GM19193 (cell line): Measurements from ENCODE around the gene CHST15.

Experiments used
- POLR2A ChIP-seq: IDR thresholded peaks from 4 replicates; pipeline ENCODE4 v1.6.1; 2011; ENCODE audit not compliant: insufficient read depth, insufficient read length; ENCODE audit errors: extremely low read depth

The CHST15 gene

DNA sequence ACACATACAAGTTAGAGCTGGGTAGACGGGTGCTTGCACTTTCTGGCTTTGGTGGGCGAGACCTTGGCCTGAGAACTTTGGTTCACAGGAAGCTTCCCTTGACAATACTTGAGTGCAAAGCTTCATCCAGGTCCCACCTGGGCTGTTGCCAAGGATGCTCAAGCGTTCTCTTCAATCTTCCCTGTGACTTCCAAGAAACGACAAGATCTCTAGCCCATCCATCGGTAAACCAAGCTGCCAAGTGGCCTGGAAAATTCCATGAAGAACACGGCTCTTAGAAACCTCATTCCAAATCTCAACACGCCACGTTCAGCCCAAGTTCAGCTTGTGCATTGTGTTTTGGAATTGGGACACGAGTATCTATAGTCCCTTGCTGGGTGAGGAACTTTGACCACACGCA lies 84.7 kb downstream of the CHST15 start:
- TF ChIP-seq POLR2A, result no peak

- no peak for TF ChIP-seq POLR2A
Observed at GRCh38 chr10:124008187-124008586, 85.2 kb downstream of the CHST15 start.

GRCh38 chr10:124007773-124008145 lies 85.6 kb downstream of the CHST15 start:
- TF ChIP-seq POLR2A, result no peak

GRCh38 chr10:124007102-124007772 lies 86.2 kb downstream of the CHST15 start:
- no peak for TF ChIP-seq POLR2A

- no peak for TF ChIP-seq POLR2A
Observed at GRCh38 chr10:124006526-124006925, 86.9 kb downstream of the CHST15 start.

DNA sequence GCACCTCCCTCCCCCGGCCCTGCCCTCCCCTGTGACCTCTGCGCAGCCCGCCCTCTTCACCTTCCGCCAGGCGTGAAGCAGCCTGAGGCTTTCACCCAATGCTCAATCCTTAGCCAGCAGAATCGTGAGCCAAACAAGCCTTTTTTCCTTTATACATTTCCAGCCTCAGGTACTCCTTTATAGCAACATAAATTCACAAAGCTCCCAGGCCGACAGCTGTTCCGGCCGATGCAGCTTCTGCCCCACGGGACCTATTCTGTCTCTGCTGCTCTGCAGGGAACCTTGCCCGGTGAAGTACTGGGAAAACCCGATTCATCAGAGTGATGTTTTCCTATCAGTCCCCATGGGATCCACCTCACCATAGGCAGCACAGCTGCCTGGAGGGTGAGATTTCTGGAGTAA lies 87.4 kb downstream of the CHST15 start:
- TF ChIP-seq POLR2A, result no peak

DNA sequence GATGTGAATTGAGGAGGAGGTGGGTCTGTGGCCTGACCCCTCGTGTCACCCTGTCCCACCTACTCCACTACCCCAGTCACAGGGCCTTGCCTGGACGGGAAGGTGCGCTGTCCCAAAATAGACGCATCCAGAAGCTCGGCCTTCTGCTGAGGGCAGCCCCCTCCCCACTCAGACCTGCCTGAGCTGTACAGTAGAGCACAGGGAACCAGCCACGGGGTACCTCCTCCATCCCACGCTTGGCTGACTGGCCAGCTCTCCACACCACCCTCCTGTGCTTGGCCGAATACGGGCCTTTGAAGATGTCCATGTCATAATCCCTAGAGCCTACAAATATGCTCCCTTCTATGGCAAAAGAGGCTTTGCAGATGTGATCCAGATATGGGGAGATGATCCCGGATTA lies 88.3 kb downstream of the CHST15 start:
- no peak for TF ChIP-seq POLR2A

GRCh38 chr10:124004663-124005004 lies 88.8 kb downstream of the CHST15 start:
- no peak for TF ChIP-seq POLR2A

DNA sequence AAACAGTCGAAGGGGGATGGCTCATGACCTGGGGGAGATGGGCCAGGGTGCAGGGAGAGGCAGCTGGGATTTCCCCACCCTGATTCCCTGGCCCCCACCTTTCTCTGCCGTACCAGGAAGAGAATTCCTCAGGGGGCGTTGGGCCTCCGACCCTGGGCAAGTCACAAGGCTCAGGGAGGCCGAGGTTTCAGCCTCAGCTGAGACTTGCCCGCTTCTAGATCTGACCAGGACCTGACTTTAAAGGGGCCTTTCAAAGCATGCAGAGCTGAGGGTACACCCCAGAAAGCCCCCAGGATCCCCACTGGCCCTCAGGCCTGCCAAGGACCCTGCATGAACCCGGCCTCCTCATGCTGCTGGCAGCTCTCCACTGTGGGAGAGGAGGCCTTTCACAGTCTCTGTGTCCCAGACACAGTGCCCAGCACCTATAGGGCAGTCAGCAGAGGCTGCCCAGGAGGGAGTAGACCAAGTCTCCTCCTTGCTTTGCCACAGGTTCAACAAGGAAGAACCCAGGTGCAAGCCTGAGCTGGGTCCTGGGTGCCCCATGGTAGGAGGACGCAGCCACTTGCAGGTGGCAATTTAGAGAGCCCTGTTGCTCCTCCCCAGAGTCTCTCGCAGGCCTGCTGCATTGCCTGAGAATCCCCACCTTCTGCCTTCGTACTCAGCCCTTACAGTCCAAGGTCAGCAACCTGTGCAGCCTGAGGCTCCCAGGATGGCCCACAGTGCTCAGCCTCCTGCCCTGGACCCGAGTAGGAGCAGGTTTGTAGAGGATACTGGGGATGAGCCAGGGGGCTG lies 89.3 kb downstream of the CHST15 start:
- TF ChIP-seq POLR2A, result no peak

GRCh38 chr10:124003481-124003870 lies 89.9 kb downstream of the CHST15 start:
- TF ChIP-seq POLR2A, result no peak

- no peak for TF ChIP-seq POLR2A
Observed at GRCh38 chr10:124003070-124003419, 90.4 kb downstream of the CHST15 start.

DNA sequence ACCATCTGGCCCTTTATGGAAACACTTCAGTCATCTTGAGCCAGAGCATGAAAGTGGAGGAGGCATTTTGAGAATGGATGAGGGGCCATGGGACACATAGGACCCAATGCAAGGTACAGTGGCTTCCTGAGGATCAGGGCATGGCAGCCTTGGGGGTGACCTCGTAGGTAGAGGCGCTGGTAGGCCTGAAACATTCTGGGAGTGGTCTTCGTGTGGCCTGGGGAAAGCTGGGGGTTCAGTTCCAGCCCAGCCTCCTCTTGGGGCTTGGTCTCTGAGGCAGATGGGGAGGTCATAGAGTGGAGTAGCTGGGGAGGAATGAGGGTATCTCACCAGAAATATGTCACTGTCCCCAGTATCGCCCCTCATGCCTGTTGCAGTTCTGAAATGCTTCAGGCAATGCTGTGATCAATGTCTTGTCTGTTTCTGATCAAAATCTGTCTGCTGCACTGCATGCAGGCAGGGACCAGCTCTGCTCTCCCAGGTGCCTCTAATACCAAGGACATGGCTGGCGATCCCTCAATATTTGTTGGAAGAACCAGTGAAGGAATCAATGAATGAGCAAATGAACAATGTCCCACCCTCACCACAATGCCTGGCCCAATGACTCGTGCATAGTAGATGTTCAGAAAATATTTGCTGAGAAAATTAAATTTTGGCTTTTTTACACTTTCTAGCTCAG lies 90.9 kb downstream of the CHST15 start:
- no peak for TF ChIP-seq POLR2A

- no peak for TF ChIP-seq POLR2A
Observed at GRCh38 chr10:124001391-124002148, 91.8 kb downstream of the CHST15 start.

GRCh38 chr10:124000792-124001201 lies 92.6 kb downstream of the CHST15 start:
- no peak for TF ChIP-seq POLR2A

GRCh38 chr10:123999956-124000615 lies 93.3 kb downstream of the CHST15 start:
- no peak for TF ChIP-seq POLR2A
